KOPT-K1 (cell line): ENCODE results near the gene GRID1.

Experiments
- H3K27ac ChIP-seq: fragments of 200-600 bp; sonication (generic); 2 replicates; pipeline ENCODE4 v1.5.1; 2016; ENCODE audit warnings: antibody characterized with exemption, mild to moderate bottlenecking, low read depth, low read length; ENCODE audit not compliant: poor library complexity, severe bottlenecking
- H3K36me3 ChIP-seq: fragments of 200-600 bp; sonication (generic); 2 replicates; pipeline ENCODE4 v1.5.1; 2017; ENCODE audit warnings: antibody characterized with exemption, mild to moderate bottlenecking, low read length, moderate library complexity; ENCODE audit not compliant: insufficient read depth
- H3K9me3 ChIP-seq: fragments of 200-600 bp; sonication (generic); 2 replicates; pipeline ENCODE4 v1.5.1; 2017; ENCODE audit warnings: antibody characterized with exemption, low read length, mild to moderate bottlenecking; ENCODE audit not compliant: insufficient read depth, poor library complexity, severe bottlenecking

The GRID1 gene

DNA sequence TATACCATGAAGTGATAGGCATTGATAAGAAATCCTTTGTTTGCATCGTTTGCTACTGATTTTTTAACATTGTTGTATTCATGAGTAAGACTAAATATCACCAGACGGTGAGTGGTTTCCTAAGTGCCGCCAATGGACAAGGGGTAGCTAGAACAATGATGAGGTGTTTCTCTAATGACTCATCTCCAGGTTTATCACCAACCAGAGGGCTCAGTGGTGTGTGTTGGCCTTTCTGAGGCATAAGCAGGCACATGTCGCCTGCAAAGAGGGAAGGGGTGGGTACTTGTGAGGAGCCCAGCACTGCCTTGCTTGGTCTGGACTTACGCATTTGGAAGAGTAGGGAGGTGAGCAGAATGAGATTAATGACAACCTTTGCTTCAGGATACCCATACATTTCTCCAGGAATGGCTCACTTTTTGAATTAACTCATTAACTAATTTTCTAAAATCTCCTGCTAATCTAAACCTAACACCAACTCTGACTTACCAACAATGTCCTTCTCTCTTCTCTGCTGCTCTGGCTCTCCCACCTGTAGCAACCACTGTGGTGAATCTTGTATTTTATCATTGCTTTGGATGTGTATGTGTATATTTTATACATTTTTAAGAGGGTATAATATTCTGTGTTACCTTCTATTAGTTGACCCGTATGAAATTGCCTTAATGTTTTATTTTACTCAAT, 722.6 kb downstream of the GRID1 start:
- Histone ChIP-seq H3K9me3 (no peaks in the 10 kb centered on the region), H3K27ac (no peak overlapping the region), H3K36me3 (no peaks in the 10 kb centered on the region)

DNA sequence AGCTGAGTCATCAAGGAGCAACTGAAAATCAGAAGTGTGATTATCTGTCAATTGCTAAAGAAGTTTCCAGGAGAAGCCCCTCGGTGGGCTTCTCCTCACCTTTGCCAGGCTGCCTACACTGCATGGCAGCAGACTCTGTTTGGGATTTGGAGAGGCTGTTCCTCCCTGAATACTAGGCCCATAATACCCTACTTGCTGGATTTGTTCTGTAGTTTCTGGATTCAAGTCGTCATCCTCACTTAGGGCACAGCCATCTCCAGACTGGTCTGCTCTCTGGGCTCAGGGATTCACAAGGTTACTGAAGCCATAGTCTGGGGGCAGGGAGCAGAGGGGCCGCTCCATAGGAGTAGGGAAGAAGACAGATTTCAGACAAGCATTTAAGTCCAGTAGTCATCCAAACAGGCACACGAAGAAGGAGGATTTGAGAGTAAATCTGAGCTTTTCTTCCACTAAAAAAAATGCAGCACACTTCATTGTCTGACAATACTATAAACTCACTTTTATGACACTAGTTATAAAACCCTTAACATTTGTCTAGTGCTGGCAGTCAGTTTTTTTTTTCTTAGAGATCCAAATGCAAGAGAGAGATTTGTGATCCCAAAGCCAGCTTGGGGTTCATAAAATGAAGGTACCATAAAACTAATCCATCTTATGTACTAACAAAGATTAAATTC, 723.3 kb downstream of the GRID1 start:
- H3K9me3 ChIP-seq = no peaks in the 10 kb centered on the region
- H3K27ac ChIP-seq = no peak overlapping the region

DNA sequence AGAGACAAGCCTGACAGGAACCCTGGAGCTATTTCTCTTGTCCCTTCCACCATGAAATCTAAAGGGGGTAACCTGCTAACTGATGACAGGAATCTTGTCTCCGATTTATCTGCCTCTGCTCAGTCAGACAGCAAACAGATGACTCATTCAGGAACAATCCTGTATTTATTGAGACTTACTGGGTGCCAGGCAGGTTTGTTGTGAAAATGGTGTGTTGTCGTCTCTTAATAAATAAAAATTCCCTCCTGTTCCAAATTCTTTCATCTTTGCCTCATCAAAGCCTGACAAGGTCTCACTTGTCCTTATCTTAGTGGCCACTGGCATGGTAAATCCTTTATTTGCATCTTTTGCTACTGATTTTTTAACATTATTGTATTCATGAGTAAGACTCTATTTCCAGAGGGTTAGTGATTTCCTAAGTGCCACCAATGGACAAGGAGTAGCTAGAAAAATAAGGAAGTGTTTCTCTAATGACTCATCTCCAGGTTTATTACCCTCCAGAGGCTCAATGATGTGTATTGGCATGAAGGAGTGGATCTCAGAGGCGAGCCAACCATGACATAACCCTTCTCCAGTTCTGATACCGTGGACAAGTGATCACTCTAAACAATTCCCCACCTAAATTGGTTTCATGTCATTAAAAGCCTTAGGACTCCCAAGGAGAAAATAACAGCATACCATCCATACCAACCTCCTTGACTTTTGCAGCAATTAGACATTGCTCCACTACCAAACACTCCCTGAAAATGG, 724.0 kb downstream of the GRID1 start:
- H3K9me3 ChIP-seq = no peaks in the 10 kb centered on the region
- no peak overlapping the region for H3K27ac ChIP-seq
- H3K36me3 ChIP-seq = no peaks in the 10 kb centered on the region

More for the DNA sequence above, 723.3 kb downstream of the GRID1 start:
- H3K36me3 ChIP-seq = no peaks in the 10 kb centered on the region

DNA sequence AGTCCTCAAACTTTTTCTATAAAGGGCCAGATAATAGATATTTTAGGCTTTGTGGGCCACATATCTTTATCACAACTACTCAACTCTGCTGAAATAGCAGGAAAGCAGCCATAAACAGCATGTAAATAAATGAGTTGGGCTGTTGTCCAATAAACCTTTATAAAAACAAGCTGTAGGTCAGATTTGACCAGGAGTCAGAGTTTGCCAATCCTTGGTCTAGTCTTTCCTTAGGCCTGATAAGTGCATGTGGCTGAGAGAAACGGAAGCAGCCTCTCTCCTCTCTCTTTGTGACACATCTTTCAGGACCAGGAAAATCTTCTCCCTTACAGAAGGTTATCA, 724.5 kb downstream of the GRID1 start:
- no peaks in the 10 kb centered on the region for H3K9me3 ChIP-seq
- no peaks in the 10 kb centered on the region for H3K36me3 ChIP-seq
- H3K27ac ChIP-seq = no peak overlapping the region

DNA sequence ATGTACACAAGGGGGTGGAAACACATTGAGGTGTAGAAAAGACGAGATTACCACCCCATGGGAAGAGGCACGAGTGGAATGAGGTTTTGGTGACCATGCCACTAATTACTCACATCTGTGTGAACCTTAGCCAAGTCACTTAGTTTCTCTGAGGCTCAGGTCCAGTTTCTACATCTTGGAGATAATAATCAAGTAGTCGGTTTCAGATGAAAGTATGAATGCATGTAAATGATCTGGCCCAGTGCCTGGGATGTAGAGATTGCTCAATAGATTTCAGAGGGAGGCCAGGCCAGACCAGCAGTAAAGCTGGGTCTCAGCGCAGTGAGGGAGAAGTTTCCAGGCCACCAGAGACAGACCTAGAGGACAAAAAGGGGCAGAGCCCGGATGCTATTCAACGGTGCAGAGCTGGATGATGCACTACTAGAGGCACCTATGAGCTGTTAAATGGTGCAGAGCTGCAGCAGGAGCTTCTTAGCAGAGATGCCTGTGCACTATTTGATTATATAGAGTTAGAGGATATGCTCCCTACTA, 725.1 kb downstream of the GRID1 start:
- Histone ChIP-seq H3K27ac (no peak overlapping the region), H3K36me3 (no peaks in the 10 kb centered on the region), H3K9me3 (no peaks in the 10 kb centered on the region)

DNA sequence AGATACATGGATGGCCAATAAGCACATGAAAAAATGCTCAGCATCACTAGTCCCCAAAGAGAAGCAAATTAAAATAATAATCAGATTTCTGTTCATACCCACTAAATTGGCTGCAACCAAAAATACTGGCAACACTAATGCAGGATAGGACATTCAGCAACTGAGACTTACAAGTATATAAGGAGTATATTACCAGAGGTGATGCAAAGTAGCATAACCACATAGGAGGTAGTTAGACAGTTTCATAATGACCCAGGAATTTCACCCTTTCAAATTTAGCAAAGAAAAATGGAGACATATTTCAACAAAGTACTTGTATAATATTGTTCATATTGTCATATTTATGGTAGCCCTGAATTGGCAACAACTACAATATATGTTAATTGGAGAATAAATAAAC, 727.8 kb downstream of the GRID1 start:
- no peaks in the 10 kb centered on the region for H3K36me3 ChIP-seq
- no peaks in the 10 kb centered on the region for H3K9me3 ChIP-seq
- no peak overlapping the region for H3K27ac ChIP-seq

DNA sequence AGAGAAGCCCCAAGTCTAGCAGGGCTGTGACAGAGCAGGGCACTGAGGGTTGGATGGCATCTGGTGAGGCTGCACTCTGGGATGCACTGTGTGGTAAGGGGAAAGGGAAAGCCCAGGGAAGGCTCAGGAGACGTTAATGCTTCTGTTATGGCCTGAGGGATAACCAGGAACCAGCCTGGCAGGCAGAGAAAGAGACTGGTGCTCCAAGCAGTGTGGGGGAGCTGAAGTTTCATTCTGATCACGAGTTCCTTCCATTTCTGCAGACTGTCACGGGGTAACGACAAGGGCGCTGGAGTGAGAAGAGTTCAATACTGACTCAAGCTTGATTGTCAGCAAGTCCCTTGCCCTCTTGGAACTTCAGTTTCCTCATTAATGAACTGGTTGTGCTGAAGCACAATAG, 730.9 kb downstream of the GRID1 start:
- no peaks in the 10 kb centered on the region for H3K9me3 ChIP-seq
- H3K27ac ChIP-seq = no peak overlapping the region
- no peaks in the 10 kb centered on the region for H3K36me3 ChIP-seq

DNA sequence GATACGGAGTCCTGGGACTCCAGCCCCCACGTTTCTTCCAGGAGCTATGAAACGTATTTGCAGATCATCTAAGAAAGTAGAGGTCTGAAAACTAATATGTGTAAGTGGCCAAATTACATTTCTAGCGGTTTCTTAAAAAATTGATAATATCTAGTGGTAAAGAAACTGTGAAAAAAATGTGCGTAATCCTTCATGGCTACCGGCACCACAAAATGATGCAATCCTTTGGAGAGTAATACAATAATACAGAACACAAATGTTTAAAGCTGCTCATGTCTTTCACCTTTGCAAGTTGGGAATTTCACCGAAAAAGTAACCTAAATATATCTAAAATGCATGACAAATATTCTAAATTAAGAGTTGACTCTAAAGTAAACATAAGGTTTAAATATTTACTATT, 742.1 kb downstream of the GRID1 start:
- no peak overlapping the region for H3K27ac ChIP-seq

DNA sequence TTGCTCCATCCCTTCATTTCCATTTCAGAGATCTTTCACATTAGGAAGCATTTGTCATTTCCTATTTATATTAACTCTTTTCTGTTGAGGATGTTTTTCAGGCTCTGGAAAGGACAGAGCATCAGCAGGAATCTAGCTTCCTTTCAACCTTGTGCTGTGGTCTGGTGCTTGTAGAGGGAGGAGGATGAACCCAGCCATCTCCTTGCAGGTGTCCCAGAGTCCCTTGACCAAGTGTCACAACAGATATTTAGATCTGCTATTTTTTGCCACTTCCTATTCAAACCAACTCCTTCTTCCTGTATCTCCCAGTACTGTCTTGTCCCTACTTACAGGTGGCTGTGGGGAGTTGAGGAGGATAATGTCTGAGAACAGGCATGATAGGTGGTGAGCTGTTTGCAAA, 742.8 kb downstream of the GRID1 start:
- H3K36me3 ChIP-seq = no peaks in the 10 kb centered on the region
- no peak overlapping the region for H3K27ac ChIP-seq
- H3K9me3 ChIP-seq = no peaks in the 10 kb centered on the region

More for the DNA sequence above, 742.1 kb downstream of the GRID1 start:
- H3K9me3 ChIP-seq = no peaks in the 10 kb centered on the region
- H3K36me3 ChIP-seq = no peaks in the 10 kb centered on the region

DNA sequence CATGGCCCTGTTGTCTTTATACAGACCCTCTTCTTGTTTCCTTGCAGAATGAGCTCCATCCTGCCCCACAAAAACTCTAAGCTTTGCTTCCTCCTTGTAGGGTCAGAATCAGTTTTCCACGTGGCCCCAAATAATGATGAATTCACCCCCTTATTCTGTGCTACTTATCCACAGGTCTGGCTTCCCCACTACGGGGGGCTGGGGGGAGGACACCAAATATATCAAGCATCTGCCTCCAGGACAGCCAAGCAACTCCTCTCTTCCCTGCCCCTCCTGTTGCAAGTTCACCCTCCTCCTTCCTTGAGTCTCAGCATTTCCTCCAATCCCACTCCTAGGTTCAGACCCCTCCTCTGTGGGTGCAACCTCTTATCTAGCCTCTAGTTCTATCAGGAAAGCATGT, 743.3 kb downstream of the GRID1 start:
- no peak overlapping the region for H3K27ac ChIP-seq
- no peaks in the 10 kb centered on the region for H3K36me3 ChIP-seq
- H3K9me3 ChIP-seq = no peaks in the 10 kb centered on the region

DNA sequence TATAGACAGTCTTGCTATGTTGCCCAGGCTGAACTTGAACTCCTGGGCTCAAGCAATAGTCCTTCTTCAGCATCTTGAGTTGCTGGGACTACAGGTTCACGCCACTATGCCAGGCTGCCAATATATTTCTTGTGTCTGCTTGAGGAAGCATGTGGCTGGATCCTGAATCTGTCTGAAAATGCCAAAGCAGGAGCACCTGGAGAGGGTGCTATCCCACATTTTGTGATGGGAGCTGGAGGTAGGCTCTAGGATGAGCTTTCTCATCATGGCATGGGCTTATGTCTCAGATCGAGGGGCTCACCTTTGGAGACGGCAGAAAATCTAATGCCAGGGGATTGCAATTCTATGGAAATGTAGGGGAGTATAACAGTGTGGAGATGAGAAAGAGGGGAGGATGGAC, 744.2 kb downstream of the GRID1 start:
- H3K9me3 ChIP-seq = no peaks in the 10 kb centered on the region
- H3K27ac ChIP-seq = no peak overlapping the region
- H3K36me3 ChIP-seq = no peaks in the 10 kb centered on the region

DNA sequence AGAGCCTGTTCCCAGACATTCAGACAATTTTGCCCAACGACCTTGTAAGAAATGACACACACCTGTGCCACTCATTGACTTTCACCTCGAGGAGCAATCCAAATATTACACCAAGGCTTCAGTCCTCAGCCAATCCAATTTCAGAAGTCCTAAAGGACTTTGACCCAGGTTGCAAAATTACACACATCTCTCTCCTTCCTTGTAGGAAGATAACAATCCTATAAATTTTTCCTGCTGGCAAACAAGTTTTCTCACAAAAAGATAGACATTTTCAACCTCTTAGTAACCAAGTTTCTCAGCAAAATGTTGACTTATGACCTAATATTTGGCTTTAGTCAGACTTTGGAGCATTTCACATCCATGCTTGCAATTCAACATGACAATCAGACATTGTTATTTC, 745.0 kb downstream of the GRID1 start:
- Histone ChIP-seq H3K27ac (no peak overlapping the region), H3K36me3 (no peaks in the 10 kb centered on the region), H3K9me3 (no peaks in the 10 kb centered on the region)

DNA sequence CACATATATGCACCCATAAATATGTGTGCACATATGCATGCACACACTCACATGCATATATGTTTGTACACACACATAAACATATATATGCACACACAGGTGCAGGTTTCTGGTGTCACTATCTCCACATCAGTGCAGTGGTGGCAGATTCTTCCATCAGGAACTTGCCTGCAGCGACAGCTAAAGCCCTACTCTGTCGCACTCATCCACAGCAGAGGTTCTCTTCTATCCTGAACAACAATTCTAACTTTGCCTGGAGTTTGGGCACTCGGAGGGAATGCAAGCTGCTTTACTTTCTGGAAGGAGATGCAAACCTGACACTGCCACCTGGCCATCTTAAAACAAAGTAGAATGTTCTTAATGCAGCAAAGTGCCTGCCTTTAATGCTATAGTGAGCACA, 745.8 kb downstream of the GRID1 start:
- H3K27ac ChIP-seq = no peak overlapping the region
- no peaks in the 10 kb centered on the region for H3K36me3 ChIP-seq
- no peaks in the 10 kb centered on the region for H3K9me3 ChIP-seq

DNA sequence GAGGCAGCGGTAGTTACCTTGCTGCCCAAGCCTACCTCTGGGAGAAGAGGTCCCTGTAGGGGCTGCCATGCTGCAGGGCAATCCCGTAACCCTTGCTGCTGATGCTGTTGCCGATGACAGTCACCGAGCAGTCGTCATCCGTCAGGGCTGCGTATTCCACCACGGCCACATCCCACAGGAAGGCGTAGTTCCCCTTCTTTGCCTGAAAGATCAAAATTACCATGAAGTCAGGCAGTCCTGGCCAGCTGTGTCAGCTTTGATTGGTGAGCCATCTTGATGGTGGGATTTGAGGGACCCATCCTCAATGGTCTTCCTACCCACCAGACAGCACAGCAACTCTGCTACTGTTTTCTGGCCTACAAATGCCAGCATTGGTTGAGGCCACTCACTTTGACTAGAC, 746.8 kb downstream of the GRID1 start:
- no peaks in the 10 kb centered on the region for H3K9me3 ChIP-seq
- H3K36me3 ChIP-seq = no peaks in the 10 kb centered on the region
- H3K27ac ChIP-seq = no peak overlapping the region

DNA sequence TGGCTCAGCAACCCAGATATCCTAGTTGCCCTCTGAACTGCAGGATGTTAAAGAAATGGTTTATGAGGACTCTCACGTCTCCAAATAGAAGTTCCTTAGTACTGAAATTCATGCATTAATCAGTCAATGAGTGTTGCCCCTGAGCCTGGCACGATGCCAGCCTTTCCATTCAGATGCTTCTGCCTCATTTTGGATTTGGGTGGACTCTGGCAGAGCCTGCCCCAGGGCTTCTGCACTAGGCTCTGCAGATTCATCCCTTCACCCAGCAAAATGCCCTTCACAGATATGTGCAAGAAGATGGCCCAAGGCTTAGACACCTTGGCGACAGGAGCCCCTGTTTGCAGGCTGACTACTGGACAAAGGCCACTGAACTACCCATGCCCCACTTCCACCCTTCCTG, 747.8 kb downstream of the GRID1 start:
- Histone ChIP-seq H3K36me3 (no peaks in the 10 kb centered on the region), H3K9me3 (no peaks in the 10 kb centered on the region), H3K27ac (no peak overlapping the region)
